ENCODE results near the gene PSMC4. TPM values are rescaled to one million over a fixed set of nuclear protein-coding genes. Genes with fewer than 3 reads are reported as not detected.

Gene PSMC4
- polyA plus RNA-seq, 3 donors: 67.0 to 85.8 (median 79.6) TPM

DNA sequence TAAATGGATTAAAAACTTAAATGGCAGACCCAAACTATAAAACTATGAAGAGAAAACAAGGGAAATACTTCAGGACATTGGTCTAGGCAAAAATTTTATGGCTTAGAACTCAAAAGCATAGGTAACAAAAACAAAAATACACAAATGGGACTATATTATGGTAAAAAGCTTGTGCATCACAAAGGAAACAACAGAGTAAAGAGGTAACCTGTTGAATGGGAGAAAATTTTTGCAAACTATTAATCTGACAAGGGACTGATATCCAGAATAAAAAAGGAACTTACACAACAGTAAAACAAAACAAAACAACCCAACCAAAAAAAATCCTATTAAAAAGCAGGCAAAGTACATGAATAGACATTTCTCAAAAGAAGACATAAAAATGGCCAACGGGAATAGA, 16.6 kb downstream of the PSMC4 start:
- Histone ChIP-seq H3K4me2 (replicated peaks; ENCODE audit: extremely low read depth, low read length, poor library complexity, severe bottlenecking) (no peak overlapping the region), H2AFZ (ENCODE audit: insufficient read depth, low read depth, low read length, poor library complexity, severe bottlenecking) (no peak overlapping the region), H3K36me3 (replicated peaks in 1 of 2; ENCODE audit: control insufficient read depth in 1 of 2, insufficient read depth in 2 of 2, low read length in 2 of 2) (peaks cover 1 to 11% of the 10 kb centered on the region in 2 donors), H4K20me1 (ENCODE audit: insufficient read depth, low read length) (no peaks in the 10 kb centered on the region), H3K79me2 (ENCODE audit: insufficient read depth, low read length) (no peaks in the 10 kb centered on the region), H3K27me3 (ENCODE audit: control insufficient read depth in 2 of 2, insufficient read depth in 2 of 2, low read length in 2 of 2) (no peaks in the 10 kb centered on the region), H3K9ac (ENCODE audit: insufficient read depth, low read length, poor library complexity, severe bottlenecking) (no peak overlapping the region), H3K4me1 (ENCODE audit: control insufficient read depth in 1 of 2, insufficient read depth in 2 of 2, low read length in 2 of 2) (no peaks in the 10 kb centered on the region), H3K4me3 (replicated peaks in 1 of 3; ENCODE audit: low read depth in 2 of 3, low read length in 3 of 3) (no peak overlapping the region), H3K27ac (ENCODE audit: low read depth in 1 of 2, low read length in 2 of 2) (no peak overlapping the region), H3K9me3 (replicated peaks in 1 of 2; ENCODE audit: control insufficient read depth in 1 of 2, insufficient read depth in 1 of 2, low read length in 2 of 2) (peaks cover 17 to 28% of the 10 kb centered on the region in 2 donors)
- no peak overlapping the region for H3K27ac Mint-ChIP-seq
- H3K27me3 Mint-ChIP-seq (ENCODE audit: low read depth in 3 of 3): peaks cover 0 to 3% (median 3%) of the 10 kb centered on the region in 3 donors
- peaks cover 29 to 48% (median 43%) of the 10 kb centered on the region in 7 donors for H3K9me3 Mint-ChIP-seq
- H3K4me1 Mint-ChIP-seq: peaks cover 4% of the 10 kb centered on the region
- H3K36me3 Mint-ChIP-seq: peaks cover 6 to 22% of the 10 kb centered on the region in 2 donors
- WGBS (ENCODE audit: insufficient coverage): no CpG with 5 or more reads among the region's 1 CpG
- intact Hi-C loops (cut with micrococcal nuclease): no loop called here
- H3K4me3 Mint-ChIP-seq: no peak overlapping the region
- TF ChIP-seq, protein P1, sequence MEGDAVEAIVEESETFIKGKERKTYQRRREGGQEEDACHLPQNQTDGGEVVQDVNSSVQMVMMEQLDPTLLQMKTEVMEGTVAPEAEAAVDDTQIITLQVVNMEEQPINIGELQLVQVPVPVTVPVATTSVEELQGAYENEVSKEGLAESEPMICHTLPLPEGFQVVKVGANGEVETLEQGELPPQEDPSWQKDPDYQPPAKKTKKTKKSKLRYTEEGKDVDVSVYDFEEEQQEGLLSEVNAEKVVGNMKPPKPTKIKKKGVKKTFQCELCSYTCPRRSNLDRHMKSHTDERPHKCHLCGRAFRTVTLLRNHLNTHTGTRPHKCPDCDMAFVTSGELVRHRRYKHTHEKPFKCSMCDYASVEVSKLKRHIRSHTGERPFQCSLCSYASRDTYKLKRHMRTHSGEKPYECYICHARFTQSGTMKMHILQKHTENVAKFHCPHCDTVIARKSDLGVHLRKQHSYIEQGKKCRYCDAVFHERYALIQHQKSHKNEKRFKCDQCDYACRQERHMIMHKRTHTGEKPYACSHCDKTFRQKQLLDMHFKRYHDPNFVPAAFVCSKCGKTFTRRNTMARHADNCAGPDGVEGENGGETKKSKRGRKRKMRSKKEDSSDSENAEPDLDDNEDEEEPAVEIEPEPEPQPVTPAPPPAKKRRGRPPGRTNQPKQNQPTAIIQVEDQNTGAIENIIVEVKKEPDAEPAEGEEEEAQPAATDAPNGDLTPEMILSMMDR (IDR thresholded peaks at IDR 0.05): no peak
- DNase-seq: no peak

DNA sequence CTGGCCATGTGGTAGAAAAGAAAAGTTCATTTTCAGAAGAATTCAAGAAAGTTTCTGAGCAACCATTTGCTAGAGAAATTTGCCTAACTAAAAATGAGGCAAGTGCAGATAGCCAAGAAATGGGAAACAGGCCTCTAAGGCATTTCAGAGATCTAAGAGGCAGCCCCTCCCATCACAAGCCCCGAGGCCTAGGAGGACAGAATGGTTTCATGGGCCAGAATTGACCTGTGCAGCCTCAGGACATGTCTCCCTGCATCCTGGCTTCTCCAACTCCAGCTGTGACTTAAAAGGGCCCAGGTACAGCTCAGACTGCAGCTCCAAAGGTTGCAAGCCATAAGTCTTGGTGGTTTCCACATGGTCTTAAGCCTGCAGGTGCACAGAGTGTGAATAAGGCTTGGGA, 22.6 kb downstream of the PSMC4 start:
- Mint-ChIP-seq H3K27me3 (ENCODE audit: low read depth in 3 of 3) (peaks cover 0 to 3% (median 2%) of the 10 kb centered on the region in 3 donors), H3K9me3 (peaks cover 2 to 13% (median 7%) of the 10 kb centered on the region in 7 donors), H3K36me3 (no peaks in the 10 kb centered on the region), H3K4me1 (peaks cover 22% of the 10 kb centered on the region), H3K4me3 (no peak overlapping the region), H3K27ac (no peak overlapping the region)
- Histone ChIP-seq H3K4me3 (replicated peaks in 1 of 3; ENCODE audit: low read depth in 2 of 3, low read length in 3 of 3) (no peak overlapping the region), H3K27ac (ENCODE audit: low read depth in 1 of 2, low read length in 2 of 2) (no peak overlapping the region), H3K4me1 (ENCODE audit: control insufficient read depth in 1 of 2, insufficient read depth in 2 of 2, low read length in 2 of 2) (peaks cover 13 to 20% of the 10 kb centered on the region in 2 donors), H3K9ac (ENCODE audit: insufficient read depth, low read length, poor library complexity, severe bottlenecking) (no peak overlapping the region), H3K9me3 (replicated peaks in 1 of 2; ENCODE audit: control insufficient read depth in 1 of 2, insufficient read depth in 1 of 2, low read length in 2 of 2) (peaks cover 6 to 8% of the 10 kb centered on the region in 2 donors), H3K4me2 (replicated peaks; ENCODE audit: extremely low read depth, low read length, poor library complexity, severe bottlenecking) (no peak overlapping the region), H4K20me1 (ENCODE audit: insufficient read depth, low read length) (no peaks in the 10 kb centered on the region), H3K36me3 (replicated peaks in 1 of 2; ENCODE audit: control insufficient read depth in 1 of 2, insufficient read depth in 2 of 2, low read length in 2 of 2) (no peaks in the 10 kb centered on the region), H3K27me3 (ENCODE audit: control insufficient read depth in 2 of 2, insufficient read depth in 2 of 2, low read length in 2 of 2) (no peaks in the 10 kb centered on the region), H2AFZ (ENCODE audit: insufficient read depth, low read depth, low read length, poor library complexity, severe bottlenecking) (no peak overlapping the region), H3K79me2 (ENCODE audit: insufficient read depth, low read length) (peaks cover 12% of the 10 kb centered on the region)
- DNase-seq: no peak
- TF ChIP-seq, protein P1 (IDR thresholded peaks at IDR 0.05): no peak
- intact Hi-C loops (cut with micrococcal nuclease): no loop called here
- WGBS (ENCODE audit: insufficient coverage): 90% methylated on average over 1 of the region's 1 CpG

Measured in CD14-positive monocyte (primary cell).